Putamen (tissue), 1 donor: ENCODE data around the gene SHF.

Source experiments
- DNase-seq: peaks from one replicate; pipeline ENCODE4 v3.0.0-alpha.2; 2016; ENCODE audit warnings: low spot score

Gene SHF

DNA sequence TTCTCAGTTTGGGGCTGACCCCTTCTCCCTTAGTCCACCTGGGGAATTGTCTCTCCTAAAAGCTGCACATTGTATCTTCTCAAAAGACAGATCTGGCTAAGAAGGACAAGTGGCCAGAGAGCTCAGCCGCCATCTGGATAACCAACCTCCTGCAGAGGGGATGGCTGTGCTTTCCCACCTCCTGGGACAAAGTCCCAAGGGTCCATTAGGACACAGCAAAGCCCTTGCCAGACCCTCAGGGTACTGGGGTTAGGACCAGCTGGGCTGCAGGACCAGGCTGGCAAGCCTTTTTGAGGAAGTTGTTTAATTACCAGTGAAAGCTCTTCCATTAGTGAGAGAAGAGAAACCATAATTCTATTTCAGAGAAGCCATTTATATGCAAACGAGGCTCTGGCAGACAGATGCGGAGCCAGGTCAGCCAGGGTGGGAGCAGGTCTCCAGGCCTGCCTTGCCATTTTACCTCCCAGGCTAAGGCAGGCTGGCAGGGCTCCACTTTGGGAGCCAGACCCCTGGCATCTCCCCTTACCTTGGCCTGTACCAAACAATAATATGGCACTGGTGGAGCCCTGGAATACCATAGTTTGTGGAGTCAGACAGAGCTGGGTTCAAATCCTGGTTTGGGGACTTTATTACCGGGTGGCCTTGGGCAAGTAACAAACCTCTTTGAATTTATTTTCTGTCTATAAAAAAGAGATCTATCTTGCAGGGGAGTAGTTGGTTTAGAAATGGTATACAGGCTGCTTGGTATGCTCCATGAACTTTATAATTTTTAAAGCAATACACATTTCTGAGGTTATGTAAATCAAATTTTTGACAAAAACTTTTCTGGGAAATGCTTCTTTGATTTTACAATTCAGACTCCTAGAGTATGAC is 17.9 kb downstream of the SHF start:
- no peak for DNase-seq

- DNase-seq: no peak
These were observed 18.8 kb downstream of the SHF start for GRCh38 chr15:45168751-45169551.

GRCh38 chr15:45168286-45168685 is 19.5 kb downstream of the SHF start:
- DNase-seq: no peak

DNA sequence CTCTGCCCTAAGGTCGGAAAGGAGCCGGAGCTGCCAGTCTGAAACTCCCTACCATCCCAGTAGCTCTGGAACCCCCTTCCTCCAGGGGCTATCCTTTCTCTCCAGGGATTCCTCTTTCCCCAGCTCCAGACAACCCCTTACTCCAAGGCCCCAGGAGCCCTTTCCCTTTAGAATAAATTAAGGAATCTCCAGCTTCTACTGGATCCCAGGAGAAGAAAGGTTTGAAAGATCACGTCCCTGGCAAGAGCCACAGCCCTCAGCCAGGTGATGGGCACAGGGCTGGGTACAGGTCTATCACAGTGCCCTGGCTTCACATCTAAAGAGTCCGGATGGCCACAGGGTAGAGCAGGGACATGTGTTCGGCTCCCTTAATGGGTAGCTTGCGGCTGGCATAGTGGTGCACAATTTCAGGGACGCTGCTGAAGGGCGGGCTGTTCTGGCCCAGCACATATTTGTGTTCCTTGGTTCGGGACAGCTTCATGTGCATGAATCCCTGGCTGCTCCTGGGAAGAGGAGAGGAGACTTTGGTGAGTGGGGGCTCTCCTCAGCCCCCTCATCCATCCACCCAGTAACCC is 20.0 kb downstream of the SHF start:
- DNase-seq: no peak

- peak; percentile 85 for DNase-seq
These were observed 20.7 kb downstream of the SHF start for GRCh38 chr15:45166834-45167630.

- DNase-seq: no peak
These were observed 22.2 kb downstream of the SHF start for GRCh38 chr15:45165536-45165935.

GRCh38 chr15:45164914-45165313 is 22.9 kb downstream of the SHF start:
- no peak for DNase-seq

DNA sequence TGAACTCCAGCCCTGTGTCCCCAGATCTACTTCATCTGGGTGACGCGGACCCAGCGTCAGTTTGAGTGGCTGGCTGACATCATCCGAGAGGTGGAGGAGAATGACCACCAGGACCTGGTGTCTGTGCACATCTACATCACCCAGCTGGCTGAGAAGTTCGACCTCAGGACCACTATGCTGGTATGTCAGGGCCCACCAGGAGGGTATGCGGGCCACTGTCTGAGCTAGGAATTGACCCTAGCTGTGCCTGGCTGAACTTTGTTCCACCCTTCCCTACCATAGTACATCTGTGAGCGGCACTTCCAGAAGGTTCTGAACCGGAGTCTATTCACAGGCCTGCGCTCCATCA is 24.3 kb downstream of the SHF start:
- no peak for DNase-seq

DNA sequence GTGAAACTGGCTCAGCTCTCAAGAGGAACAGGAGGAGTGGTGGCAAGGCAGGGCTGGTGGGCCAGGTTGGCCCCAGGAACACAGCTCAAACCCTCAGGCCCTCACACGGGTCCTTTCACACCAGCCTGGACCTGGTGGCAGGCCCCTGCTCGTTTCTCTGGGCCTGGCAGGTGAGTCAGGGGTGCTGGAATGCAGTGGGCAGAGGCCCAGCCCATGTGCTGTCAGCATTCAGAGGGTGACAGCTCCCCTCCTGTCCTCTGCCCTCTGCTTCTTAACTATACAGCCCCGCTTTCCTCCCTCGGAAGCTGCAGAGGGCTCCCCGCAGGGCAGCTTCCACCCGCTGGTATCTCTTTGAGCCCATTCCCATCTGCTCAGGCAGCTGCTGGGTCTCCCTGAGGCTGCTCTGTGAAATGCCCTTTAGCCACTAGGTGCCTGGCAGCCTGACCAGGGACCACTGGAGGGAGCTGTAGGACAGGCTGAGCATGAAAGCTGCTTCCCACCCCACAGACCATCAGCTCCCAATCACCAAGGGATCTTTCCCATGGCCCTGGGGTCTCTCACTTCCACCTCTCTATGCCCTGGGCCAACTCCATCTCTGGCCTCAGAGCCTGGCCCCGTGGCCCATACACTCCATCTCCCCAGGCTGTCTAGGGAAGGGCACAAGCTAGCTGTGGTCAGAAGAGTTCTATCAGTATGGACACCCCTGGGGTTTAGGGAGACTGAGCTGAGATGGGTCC is 24.8 kb downstream of the SHF start:
- DNase-seq: peak; percentile 82

DNA sequence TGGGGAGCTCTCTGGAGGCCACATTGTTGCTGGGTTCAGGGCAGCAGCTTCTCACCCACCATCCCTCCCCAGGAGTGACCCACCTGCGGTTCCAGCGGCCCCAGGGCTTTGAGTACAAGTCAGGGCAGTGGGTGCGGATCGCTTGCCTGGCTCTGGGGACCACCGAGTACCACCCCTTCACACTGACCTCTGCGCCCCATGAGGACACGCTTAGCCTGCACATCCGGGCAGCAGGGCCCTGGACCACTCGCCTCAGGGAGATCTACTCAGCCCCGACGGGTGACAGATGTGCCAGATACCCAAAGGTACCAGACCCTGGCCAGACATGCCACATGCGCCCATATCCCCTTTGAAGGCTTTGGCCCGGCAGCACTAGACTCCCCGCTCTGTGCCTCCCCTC is 26.1 kb downstream of the SHF start:
- DNase-seq: no peak

- peak; percentile 86 for DNase-seq
These were observed 29.8 kb downstream of the SHF start for GRCh38 chr15:45157974-45158373.

DNA sequence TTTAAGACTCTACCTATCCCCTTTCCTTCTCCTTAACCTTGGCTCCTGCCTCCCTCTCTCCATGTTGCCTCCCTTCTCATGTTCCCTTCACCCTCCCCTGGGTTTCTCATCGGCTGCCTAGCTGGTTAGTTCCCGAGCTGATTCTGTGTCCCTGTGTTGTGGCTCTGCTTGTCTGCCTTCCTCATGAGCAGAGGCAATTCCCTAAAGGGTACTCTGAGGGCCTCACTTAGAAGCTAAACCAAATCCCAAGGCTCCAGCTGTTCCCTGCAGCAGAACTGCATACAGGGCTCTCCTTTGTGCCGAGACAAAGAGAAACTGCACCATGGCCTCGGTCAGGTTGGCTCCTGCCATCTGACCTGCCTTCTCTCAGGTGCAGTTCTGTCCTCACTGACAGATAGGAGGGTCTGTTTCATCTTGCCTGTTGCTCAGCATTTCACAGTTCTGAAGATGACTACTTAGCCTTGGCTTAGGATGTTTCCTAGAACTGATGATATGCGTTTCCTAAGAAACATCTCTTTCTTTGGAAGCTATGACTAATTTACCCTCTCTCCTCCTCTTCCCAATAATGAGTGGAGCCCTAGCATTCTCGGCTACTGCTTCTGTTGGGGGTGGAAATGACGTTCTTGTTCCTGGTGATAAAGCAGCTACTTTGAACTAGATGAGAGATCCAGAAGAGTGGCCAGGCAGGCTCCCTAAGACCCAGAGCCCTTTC is 30.9 kb downstream of the SHF start:
- peak; percentile 63 for DNase-seq

DNA sequence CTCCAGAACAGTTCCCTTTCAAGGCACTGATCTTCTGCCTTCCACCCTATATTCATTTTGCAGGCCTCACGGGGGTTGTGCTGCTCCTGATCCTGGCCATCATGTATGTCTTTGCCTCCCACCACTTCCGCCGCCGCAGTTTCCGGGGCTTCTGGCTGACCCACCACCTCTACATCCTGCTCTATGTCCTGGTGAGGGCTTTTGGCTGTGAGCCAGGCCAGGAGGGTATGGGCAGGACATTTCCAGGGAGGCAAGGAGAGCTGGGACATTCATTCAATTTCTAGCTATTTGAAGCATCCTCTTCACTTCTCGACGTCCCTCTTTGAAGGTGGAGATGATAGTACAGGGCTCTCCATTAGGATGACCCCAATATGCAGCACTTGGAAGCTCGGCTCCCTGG is 32.0 kb downstream of the SHF start:
- no peak for DNase-seq

GRCh38 chr15:45151998-45152828 is 35.6 kb downstream of the SHF start:
- no peak for DNase-seq

DNA sequence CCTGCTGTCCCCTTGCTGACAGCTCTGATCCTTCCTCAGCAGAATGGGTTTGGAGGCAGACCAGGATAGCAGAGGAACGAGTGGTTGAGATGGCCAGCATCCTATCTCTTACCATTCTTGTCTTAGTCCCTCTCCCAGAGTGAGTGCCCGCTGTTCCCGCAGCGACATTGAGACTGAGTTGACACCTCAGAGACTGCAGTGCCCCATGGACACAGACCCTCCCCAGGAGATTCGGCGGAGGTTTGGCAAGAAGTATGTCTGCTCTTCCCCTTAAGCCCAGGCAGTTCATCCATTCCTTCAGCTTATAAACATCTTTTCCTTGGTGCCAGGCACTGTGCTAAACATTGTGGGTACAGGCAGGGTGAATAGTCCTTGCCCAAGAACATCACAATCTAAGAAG is 36.8 kb downstream of the SHF start:
- no peak for DNase-seq

DNA sequence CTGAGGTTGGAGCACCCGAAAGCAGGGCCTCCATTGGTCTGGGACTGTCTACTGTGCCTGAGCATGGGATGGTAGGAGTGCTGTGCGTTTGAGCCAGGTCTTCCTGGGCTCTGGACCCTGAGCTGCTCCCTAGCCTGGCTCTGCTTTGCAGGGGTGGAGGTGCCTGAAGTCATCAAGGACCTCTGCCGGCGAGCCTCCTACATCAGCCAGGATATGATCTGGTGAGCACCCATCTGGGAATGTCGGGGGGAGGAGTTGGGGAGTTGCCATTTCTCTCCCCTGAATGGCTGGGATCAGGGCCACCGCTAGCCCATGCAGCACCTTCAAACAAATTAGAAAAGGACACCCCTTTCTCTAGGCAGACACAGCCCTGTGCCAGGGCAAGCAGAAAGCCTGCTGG is 37.3 kb downstream of the SHF start:
- DNase-seq: no peak

- no peak for DNase-seq
These were observed 38.7 kb downstream of the SHF start for GRCh38 chr15:45149060-45149459.

DNA sequence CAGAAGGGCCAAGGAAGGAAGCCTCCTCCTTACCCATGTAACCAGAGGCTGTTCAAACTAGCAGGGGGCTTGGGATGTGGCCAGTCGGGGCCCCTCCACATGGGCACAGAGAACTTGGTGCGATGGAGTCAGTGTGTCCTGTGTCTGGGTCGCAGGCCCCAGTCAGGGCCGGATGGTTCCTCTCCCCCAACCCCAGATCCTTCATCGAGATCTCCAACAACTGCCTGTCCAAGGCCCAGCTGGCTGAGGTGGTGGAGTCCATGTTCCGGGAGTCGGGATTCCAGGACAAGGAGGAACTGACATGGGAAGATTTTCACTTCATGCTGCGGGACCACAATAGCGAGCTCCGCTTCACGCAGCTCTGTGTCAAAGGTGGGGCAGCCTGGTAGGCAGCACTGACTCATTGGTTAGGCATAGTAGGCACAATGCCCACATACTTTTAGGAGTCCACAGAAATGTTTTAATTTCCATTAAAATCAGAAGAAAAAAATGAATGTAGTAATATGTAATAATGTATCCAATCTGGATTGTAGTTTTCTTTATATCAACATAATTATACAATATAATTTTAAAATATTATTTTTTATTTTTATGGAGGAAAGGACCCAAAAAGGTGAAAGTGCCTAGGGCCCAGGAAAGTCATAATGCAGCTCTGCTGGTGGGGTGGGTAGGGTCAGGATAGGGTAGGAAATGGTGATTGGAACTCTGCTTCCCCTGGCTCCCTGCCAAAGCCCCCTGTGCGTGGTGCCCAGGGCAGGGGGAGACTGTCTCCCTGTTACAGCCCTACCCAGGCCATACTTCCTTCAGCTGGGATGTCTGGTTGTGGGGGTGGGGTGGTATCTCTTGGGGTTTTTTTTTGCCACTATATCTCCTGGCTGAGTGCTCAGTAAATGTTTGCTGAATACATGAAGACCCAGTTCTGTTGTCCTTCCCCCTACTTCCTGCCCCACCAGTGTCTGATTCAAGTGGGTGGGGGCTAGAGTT is 39.4 kb downstream of the SHF start:
- no peak for DNase-seq

GRCh38 chr15:45147606-45148005 is 40.2 kb downstream of the SHF start:
- DNase-seq: no peak
